A673 (cell line): ENCODE data around the gene ERAP2. TPM values are rescaled to one million over a fixed set of nuclear protein-coding genes. Genes with fewer than 3 reads are reported as not detected.

Experiments
- BruUV-seq: library from RNA; stranded (reverse); fragments of 400-500 nt; replicated peaks from 2 replicates; lab custom pipeline; 2021; lab: Mats Ljungman, UMichigan
- CTCF ChIA-PET: fragments of 300-600 bp; sonication (Branson Sonifier 250); formaldehyde crosslinking; loops from one replicate; lab custom pipeline; 2022; ENCODE audit warnings: antibody characterized with exemption; lab: Charles Lee
- POLR2A ChIA-PET: fragments of 300-600 bp; sonication (Branson Sonifier 250); formaldehyde crosslinking; loops from one replicate; lab custom pipeline; 2022; ENCODE audit warnings: antibody characterized with exemption; ENCODE audit not compliant: low non-redundant PET; lab: Charles Lee
- DNase-seq: peaks from one replicate; pipeline ENCODE4 v3.0.0-alpha.2; 2015; ENCODE audit warnings: low spot score
- H3K27ac ChIP-seq: fragments of 200-600 bp; sonication (generic); 2 replicates; pipeline ENCODE4 v1.5.1; 2016; ENCODE audit warnings: mixed run types, low read depth, mild to moderate bottlenecking, mixed read lengths, antibody characterized with exemption, low read length; ENCODE audit not compliant: poor library complexity, severe bottlenecking
- H3K27me3 ChIP-seq: fragments of 200-600 bp; sonication (generic); replicated peaks from 2 replicates; pipeline ENCODE4 v1.6.1; 2017; ENCODE audit warnings: mixed run types, low read depth, mild to moderate bottlenecking, mixed read lengths, antibody characterized with exemption, low read length; ENCODE audit not compliant: insufficient read depth, poor library complexity
- H3K36me3 ChIP-seq: fragments of 200-600 bp; sonication (generic); 2 replicates; pipeline ENCODE4 v1.6.1; 2016; ENCODE audit warnings: mixed run types, mild to moderate bottlenecking, mixed read lengths, antibody characterized with exemption, low read length; ENCODE audit not compliant: insufficient read depth, poor library complexity, severe bottlenecking
- H3K4me1 ChIP-seq: fragments of 200-600 bp; sonication (generic); 2 replicates; pipeline ENCODE4 v1.6.1; 2017; ENCODE audit warnings: mixed run types, mild to moderate bottlenecking, mixed read lengths, antibody characterized with exemption, low read length; ENCODE audit not compliant: insufficient read depth, poor library complexity, severe bottlenecking
- H3K4me3 ChIP-seq: fragments of 200-600 bp; sonication (generic); 2 replicates; pipeline ENCODE4 v1.5.1; 2016; ENCODE audit warnings: low read depth, mixed run types, mild to moderate bottlenecking, mixed read lengths, low read length; ENCODE audit not compliant: poor library complexity, severe bottlenecking
- H3K9me3 ChIP-seq: fragments of 200-600 bp; sonication (generic); 2 replicates; pipeline ENCODE4 v1.6.1; 2016; ENCODE audit warnings: mixed run types, low read depth, mild to moderate bottlenecking, mixed read lengths, antibody characterized with exemption, low read length; ENCODE audit not compliant: poor library complexity, severe bottlenecking
- EZH2 ChIP-seq: fragments of 200-600 bp; sonication (generic); IDR thresholded peaks from 2 replicates; pipeline ENCODE4 v1.6.1; 2017; ENCODE audit warnings: borderline replicate concordance, low read depth, mild to moderate bottlenecking, mixed read lengths, antibody characterized with exemption, low read length; ENCODE audit not compliant: poor library complexity, severe bottlenecking
- intact Hi-C: fragments of 100-400 bp; cut with micrococcal nuclease; formaldehyde crosslinking; loops from one replicate; pipeline ENCODE4 v1.10.0; 2022; ENCODE audit not compliant: unreplicated experiment
- total RNA-seq: library from RNA; stranded (reverse); gene quantifications from 2 replicates; pipeline ENCODE4 v1.2.3, GENCODE V29; 2021
- TF ChIP-seq, protein P1 (sequence below): fragments of 300-800, 200-600 bp; sonication (generic); conservative IDR thresholded peaks from 2 replicates; pipeline ENCODE4 v1.5.1; 2017; ENCODE audit warnings: low read depth, mild to moderate bottlenecking, antibody characterized with exemption, low read length, moderate library complexity, mixed read lengths

The ERAP2 gene
- total RNA-seq, 1 experiment from 2014 or later, result 2.6 TPM

DNA sequence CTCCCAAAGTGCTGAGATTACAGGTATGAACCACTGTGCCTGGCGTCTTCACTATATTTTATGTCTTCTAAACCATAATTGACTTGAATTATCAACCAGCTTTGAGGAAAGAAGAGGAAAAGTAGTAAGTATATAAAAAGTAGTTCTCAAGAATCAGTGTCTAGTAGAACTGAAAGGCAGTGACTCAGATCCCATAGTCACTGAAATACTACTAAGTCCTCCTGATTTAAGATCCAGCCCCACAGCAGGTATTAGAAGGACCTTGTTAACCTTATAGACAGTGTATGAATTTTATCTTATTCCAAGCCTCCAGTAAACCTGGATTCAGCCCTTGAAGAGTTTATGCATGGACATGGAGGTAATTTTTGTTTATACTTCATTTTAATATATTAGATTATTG, 91.1 kb downstream of the ERAP2 start:
- no peak overlapping the region for H3K4me3 ChIP-seq
- TF ChIP-seq, protein P1, sequence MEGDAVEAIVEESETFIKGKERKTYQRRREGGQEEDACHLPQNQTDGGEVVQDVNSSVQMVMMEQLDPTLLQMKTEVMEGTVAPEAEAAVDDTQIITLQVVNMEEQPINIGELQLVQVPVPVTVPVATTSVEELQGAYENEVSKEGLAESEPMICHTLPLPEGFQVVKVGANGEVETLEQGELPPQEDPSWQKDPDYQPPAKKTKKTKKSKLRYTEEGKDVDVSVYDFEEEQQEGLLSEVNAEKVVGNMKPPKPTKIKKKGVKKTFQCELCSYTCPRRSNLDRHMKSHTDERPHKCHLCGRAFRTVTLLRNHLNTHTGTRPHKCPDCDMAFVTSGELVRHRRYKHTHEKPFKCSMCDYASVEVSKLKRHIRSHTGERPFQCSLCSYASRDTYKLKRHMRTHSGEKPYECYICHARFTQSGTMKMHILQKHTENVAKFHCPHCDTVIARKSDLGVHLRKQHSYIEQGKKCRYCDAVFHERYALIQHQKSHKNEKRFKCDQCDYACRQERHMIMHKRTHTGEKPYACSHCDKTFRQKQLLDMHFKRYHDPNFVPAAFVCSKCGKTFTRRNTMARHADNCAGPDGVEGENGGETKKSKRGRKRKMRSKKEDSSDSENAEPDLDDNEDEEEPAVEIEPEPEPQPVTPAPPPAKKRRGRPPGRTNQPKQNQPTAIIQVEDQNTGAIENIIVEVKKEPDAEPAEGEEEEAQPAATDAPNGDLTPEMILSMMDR, result no peak
- TF ChIP-seq EZH2, result no peak
- BruUV-seq, result no TSS peak
- CTCF ChIA-PET, result no interaction called here
- DNase-seq, result no peak
- H3K27ac ChIP-seq, result peak overlapping the region; percentile 61
- no peaks in the 10 kb centered on the region for H3K9me3 ChIP-seq
- H3K36me3 ChIP-seq, result no peaks in the 10 kb centered on the region
- H3K4me1 ChIP-seq, result peaks cover 52% of the 10 kb centered on the region
- POLR2A ChIA-PET, result no interaction called here
- intact Hi-C loops, result no loop called here
- H3K27me3 ChIP-seq, result no peaks in the 10 kb centered on the region

DNA sequence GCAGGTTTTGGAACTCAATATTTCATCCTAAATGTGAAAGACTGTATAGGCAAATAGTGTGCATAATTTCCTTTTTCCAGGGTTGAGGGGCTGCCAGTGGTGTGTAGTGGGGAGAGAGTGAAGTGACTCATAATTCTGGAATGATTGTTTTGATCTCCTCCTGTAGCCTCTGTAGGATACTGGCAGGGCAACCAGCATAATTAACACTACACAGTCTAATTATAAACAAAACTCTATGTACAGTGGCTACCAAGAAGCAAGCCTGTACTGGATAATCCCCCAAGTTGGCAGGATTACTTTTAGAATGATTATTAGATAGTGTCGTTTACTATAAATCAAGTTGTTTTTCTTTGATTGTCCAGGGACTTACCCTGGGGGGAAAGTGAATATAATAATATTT, 91.8 kb downstream of the ERAP2 start:
- no peaks in the 10 kb centered on the region for H3K36me3 ChIP-seq
- TF ChIP-seq, protein P1, result no peak
- TF ChIP-seq EZH2, result no peak
- ChIA-PET CTCF (no interaction called here), POLR2A (no interaction called here)
- intact Hi-C loops, result no loop called here
- no TSS peak for BruUV-seq
- DNase-seq, result peak; percentile 75
- H3K4me3 ChIP-seq, result no peak overlapping the region
- peak overlapping the region; percentile 73 for H3K27ac ChIP-seq
- no peaks in the 10 kb centered on the region for H3K27me3 ChIP-seq
- peaks cover 51% of the 10 kb centered on the region for H3K4me1 ChIP-seq
- H3K9me3 ChIP-seq, result no peaks in the 10 kb centered on the region

DNA sequence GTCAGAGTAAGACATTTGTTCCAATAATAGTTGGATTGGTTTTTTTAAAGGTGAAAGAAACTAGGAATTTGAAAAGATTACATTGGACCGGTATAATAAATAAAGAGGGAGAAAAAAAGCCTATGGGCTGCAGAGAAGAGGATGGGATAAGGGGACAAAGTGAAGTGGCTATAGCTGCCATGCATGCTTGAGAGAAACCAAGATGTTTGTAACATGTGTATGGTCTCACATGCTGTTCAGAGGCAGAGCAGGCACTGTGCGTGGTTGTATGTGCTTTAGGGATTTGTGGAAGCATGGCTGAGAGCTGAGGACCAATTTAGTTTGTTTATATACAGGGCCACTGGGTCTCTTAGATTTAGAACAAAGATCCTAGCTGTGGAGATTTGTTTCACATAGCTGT, 92.3 kb downstream of the ERAP2 start:
- intact Hi-C loops, result no loop called here

More for the DNA sequence above, 92.3 kb downstream of the ERAP2 start:
- Histone ChIP-seq H3K36me3 (no peaks in the 10 kb centered on the region), H3K9me3 (no peaks in the 10 kb centered on the region), H3K4me1 (peaks cover 51% of the 10 kb centered on the region), H3K27me3 (no peaks in the 10 kb centered on the region), H3K4me3 (no peak overlapping the region), H3K27ac (peak overlapping the region; percentile 73)
- POLR2A ChIA-PET, result no interaction called here
- BruUV-seq, result no TSS peak
- CTCF ChIA-PET, result no interaction called here
- peak; percentile 39 for DNase-seq
- TF ChIP-seq, protein P1, result no peak
- TF ChIP-seq EZH2, result no peak

Other genes starting within 250 kb of the ERAP2 start
- 66.8 and 72.5 TPM in 2 replicates for gene CAST, start 214.1 kb upstream of the ERAP2 start, total RNA-seq
- 41.7 and 42.0 TPM in 2 replicates for gene ERAP1, start 68.6 kb upstream of the ERAP2 start, total RNA-seq
- 10.3 and 12.8 TPM in 2 replicates for gene LNPEP, start 59.6 kb downstream of the ERAP2 start, total RNA-seq